ENCODE measurements around the gene IL3RA.
"Not testable (repeated sequence)": the region's sequence is repeated elsewhere in the genome, so short reads cannot be mapped to it uniquely, and the experiment has no call there.

IL3RA gene

DNA sequence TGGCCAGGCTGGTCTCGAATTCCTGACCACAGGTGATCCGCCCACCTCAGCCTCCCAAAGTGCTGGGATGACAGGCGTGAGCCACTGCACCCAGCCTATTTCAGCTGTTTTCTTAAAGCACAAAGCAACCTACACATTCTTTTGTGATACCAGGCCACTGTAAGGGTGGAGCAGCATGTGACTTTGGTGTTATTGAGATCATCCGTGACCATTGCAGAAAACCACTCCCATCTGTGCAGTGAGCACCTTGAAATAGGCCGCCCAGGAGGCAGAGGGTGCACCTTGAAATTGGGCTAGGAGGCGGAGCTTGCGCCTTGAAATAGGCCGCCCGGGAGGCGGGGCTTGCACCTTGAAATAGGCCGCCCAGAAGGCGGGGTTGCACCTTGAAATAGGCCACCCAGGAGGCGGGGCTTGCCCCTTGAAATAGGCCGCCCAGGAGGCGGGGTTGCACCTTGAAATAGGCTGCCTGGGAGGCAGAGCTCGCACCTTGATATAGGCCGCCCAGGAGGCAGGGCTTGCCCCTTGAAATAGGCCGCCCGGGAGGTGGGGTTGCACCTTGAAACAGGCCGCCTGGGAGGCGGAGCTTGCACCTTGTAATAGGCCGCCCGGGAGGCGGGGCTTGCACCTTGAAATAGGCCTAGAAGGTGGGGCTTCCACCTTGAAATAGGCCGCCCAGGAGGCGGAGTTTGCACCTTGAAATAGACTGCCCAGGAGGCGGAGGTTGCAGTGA lies 64.3 kb downstream of the IL3RA start:
- Histone ChIP-seq H4K91ac (ENCODE audit: low read depth, low read length) (no peak overlapping the region), H4K8ac (ENCODE audit: low read depth, low read length) (no peak overlapping the region), H3K4me3 (ENCODE audit: low read depth, low read length) (no peak overlapping the region), H2AFZ (ENCODE audit: insufficient read depth, low read length, poor library complexity) (no peak overlapping the region), H4K12ac (ENCODE audit: low read depth, low read length) (no peak overlapping the region), H3K36me3 (ENCODE audit: control insufficient read depth in 1 of 2, insufficient read depth in 2 of 2, low read length in 2 of 2) (peaks cover 38 to 50% of the 10 kb centered on the region in 2 experiments), H2BK12ac (ENCODE audit: low read length) (no peak overlapping the region), H2AK5ac (ENCODE audit: low read length) (no peak overlapping the region), H3K9ac (ENCODE audit: low read length) (no peak overlapping the region), H3K27me3 (ENCODE audit: insufficient read depth, low read length) (no peaks in the 10 kb centered on the region), H3K4ac (ENCODE audit: low read depth, low read length) (no peak overlapping the region), H3K14ac (ENCODE audit: low read length) (no peak overlapping the region), H3K18ac (ENCODE audit: low read length) (no peak overlapping the region), H2BK120ac (ENCODE audit: insufficient read depth, low read length, poor library complexity) (no peak overlapping the region), H3K79me1 (ENCODE audit: low read length) (no peaks in the 10 kb centered on the region), H3K4me1 (ENCODE audit: control insufficient read depth in 1 of 2, insufficient read depth in 2 of 2, low read length in 2 of 2) (no peaks in the 10 kb centered on the region), H3K27ac (ENCODE audit: low read depth, low read length) (no peak overlapping the region), H3K79me2 (ENCODE audit: control insufficient read depth, insufficient read depth, low read length, poor library complexity) (no peaks in the 10 kb centered on the region), H2BK5ac (ENCODE audit: low read depth, low read length, poor library complexity) (no peak overlapping the region), H3K9me3 (ENCODE audit: insufficient read depth, low read depth, low read length) (no peaks in the 10 kb centered on the region), H3K23ac (ENCODE audit: low read length) (no peak overlapping the region), H3K4me2 (ENCODE audit: low read length) (no peak overlapping the region)
- no peak for DNase-seq
- no CpG with 5 or more reads among the region's 27 CpGs for WGBS (ENCODE audit: extremely low coverage, insufficient coverage, insufficient read length)

DNA sequence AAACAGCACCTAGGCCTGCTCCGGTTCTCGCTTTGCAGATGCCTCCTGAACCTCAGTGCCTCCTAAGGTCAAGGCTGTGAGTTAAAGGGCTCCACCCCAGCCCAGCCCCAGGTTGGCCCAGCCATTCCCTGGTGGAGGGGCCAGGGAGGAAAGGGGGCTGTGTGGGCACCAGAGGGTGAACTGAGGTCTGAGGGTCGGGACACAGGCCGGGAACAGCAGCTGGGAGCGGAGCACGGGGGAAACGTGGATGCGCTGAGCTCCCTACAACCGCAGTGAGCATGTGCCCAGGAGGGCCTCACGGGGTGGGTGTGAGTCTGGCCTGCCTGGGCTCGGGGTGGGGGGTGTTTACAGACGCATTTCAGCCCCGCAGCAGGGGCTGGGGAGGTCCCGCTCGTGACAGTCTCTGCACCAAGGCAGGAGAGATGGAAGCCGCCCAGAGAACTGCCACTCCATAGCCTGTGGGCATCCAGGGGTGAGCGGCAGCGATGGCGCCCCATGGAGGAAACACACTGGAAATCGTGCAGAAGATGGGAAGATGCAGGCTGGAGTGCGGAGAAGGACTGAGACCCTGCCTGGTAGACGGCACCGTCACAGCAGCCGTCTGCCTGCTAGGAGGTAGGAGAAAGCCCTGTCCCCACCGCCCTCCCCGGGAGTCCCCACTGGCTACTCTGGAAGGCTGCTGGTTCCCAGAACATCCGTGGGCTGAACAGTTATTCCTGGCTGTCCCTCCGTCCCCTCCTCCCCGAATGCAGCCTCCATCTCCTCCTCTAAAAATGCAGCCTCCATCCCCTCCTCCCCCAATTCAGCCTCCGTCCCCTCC lies 65.2 kb downstream of the IL3RA start:
- no CpG with 5 or more reads among the region's 30 CpGs for WGBS (ENCODE audit: extremely low coverage, insufficient coverage, insufficient read length)
- Histone ChIP-seq H3K79me1 (ENCODE audit: low read length) (no peaks in the 10 kb centered on the region), H3K9me3 (ENCODE audit: insufficient read depth, low read depth, low read length) (no peaks in the 10 kb centered on the region), H4K91ac (ENCODE audit: low read depth, low read length) (no peak overlapping the region), H3K9ac (ENCODE audit: low read length) (no peak overlapping the region), H3K27ac (ENCODE audit: low read depth, low read length) (no peak overlapping the region), H3K27me3 (ENCODE audit: insufficient read depth, low read length) (no peaks in the 10 kb centered on the region), H2BK5ac (ENCODE audit: low read depth, low read length, poor library complexity) (no peak overlapping the region), H4K8ac (ENCODE audit: low read depth, low read length) (no peak overlapping the region), H3K36me3 (ENCODE audit: control insufficient read depth in 1 of 2, insufficient read depth in 2 of 2, low read length in 2 of 2) (peaks cover 34 to 56% of the 10 kb centered on the region in 2 experiments), H3K4me2 (ENCODE audit: low read length) (no peak overlapping the region), H2AFZ (ENCODE audit: insufficient read depth, low read length, poor library complexity) (no peak overlapping the region), H2BK120ac (ENCODE audit: insufficient read depth, low read length, poor library complexity) (no peak overlapping the region), H3K23ac (ENCODE audit: low read length) (no peak overlapping the region), H2BK12ac (ENCODE audit: low read length) (no peak overlapping the region), H2AK5ac (ENCODE audit: low read length) (no peak overlapping the region), H3K18ac (ENCODE audit: low read length) (no peak overlapping the region), H3K4ac (ENCODE audit: low read depth, low read length) (no peak overlapping the region), H3K14ac (ENCODE audit: low read length) (no peak overlapping the region), H3K4me1 (ENCODE audit: control insufficient read depth in 1 of 2, insufficient read depth in 2 of 2, low read length in 2 of 2) (no peaks in the 10 kb centered on the region), H3K4me3 (ENCODE audit: low read depth, low read length) (no peak overlapping the region), H3K79me2 (ENCODE audit: control insufficient read depth, insufficient read depth, low read length, poor library complexity) (no peaks in the 10 kb centered on the region), H4K12ac (ENCODE audit: low read depth, low read length) (no peak overlapping the region)
- no peak for DNase-seq

- H3K36me3 ChIP-seq (ENCODE audit: control insufficient read depth in 1 of 2, insufficient read depth in 2 of 2, low read length in 2 of 2) = peaks cover 33 to 66% of the 10 kb centered on the region in 2 experiments
- no peak overlapping the region for H4K91ac ChIP-seq (ENCODE audit: low read depth, low read length)
- DNase-seq = no peak
- H3K4me2 ChIP-seq (ENCODE audit: low read length) = no peak overlapping the region
- no peaks in the 10 kb centered on the region for H3K79me1 ChIP-seq (ENCODE audit: low read length)
- no peak overlapping the region for H3K4ac ChIP-seq (ENCODE audit: low read depth, low read length)
- no peaks in the 10 kb centered on the region for H3K9me3 ChIP-seq (ENCODE audit: insufficient read depth, low read depth, low read length)
- no peaks in the 10 kb centered on the region for H3K4me1 ChIP-seq (ENCODE audit: control insufficient read depth in 1 of 2, insufficient read depth in 2 of 2, low read length in 2 of 2)
- H2BK5ac ChIP-seq (ENCODE audit: low read depth, low read length, poor library complexity) = no peak overlapping the region
- no peak overlapping the region for H3K4me3 ChIP-seq (ENCODE audit: low read depth, low read length)
- H3K27ac ChIP-seq (ENCODE audit: low read depth, low read length) = no peak overlapping the region
- H3K79me2 ChIP-seq (ENCODE audit: control insufficient read depth, insufficient read depth, low read length, poor library complexity) = no peaks in the 10 kb centered on the region
- H3K23ac ChIP-seq (ENCODE audit: low read length) = no peak overlapping the region
- no peak overlapping the region for H2BK12ac ChIP-seq (ENCODE audit: low read length)
- no CpG with 5 or more reads among the region's 10 CpGs for WGBS (ENCODE audit: extremely low coverage, insufficient coverage, insufficient read length)
- no peak overlapping the region for H4K12ac ChIP-seq (ENCODE audit: low read depth, low read length)
- no peak overlapping the region for H2BK120ac ChIP-seq (ENCODE audit: insufficient read depth, low read length, poor library complexity)
- H3K27me3 ChIP-seq (ENCODE audit: insufficient read depth, low read length) = no peaks in the 10 kb centered on the region
- H3K18ac ChIP-seq (ENCODE audit: low read length) = no peak overlapping the region
- H3K14ac ChIP-seq (ENCODE audit: low read length) = no peak overlapping the region
- H2AK5ac ChIP-seq (ENCODE audit: low read length) = no peak overlapping the region
- no peak overlapping the region for H2AFZ ChIP-seq (ENCODE audit: insufficient read depth, low read length, poor library complexity)
- no peak overlapping the region for H3K9ac ChIP-seq (ENCODE audit: low read length)
- H4K8ac ChIP-seq (ENCODE audit: low read depth, low read length) = no peak overlapping the region
Observed at GRCh38 chrX:1403228-1403627, 66.6 kb downstream of the IL3RA start.

DNA sequence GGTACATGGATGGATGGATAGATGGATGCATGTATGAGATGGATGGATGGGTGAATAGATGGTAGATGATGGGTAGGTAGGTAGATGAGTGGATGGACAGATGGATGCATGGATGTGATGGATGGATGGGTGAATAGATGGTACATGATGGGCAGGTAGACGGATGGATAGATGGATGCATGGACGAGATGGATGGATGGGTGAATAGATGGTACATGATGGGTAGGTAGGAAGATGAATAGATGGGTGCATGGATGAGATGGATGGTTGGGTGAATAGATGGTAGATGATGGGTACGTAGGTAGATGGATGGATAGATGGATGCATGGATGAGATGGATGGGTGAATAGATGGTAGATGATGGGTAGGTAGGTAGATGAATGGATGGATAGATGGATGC lies 67.3 kb downstream of the IL3RA start:
- H3K36me3 ChIP-seq (ENCODE audit: control insufficient read depth in 1 of 2, insufficient read depth in 2 of 2, low read length in 2 of 2) = peaks cover 27 to 62% of the 10 kb centered on the region in 2 experiments
- not testable (repeated sequence) for DNase-seq; H3K27me3 ChIP-seq (ENCODE audit: insufficient read depth, low read length); H2AFZ ChIP-seq (ENCODE audit: insufficient read depth, low read length, poor library complexity); H3K4me2 ChIP-seq (ENCODE audit: low read length); H3K4me1 ChIP-seq (ENCODE audit: control insufficient read depth in 1 of 2, insufficient read depth in 2 of 2, low read length in 2 of 2); H3K79me2 ChIP-seq (ENCODE audit: control insufficient read depth, insufficient read depth, low read length, poor library complexity); H2BK5ac ChIP-seq (ENCODE audit: low read depth, low read length, poor library complexity); H4K12ac ChIP-seq (ENCODE audit: low read depth, low read length); H3K27ac ChIP-seq (ENCODE audit: low read depth, low read length); H2BK120ac ChIP-seq (ENCODE audit: insufficient read depth, low read length, poor library complexity); H3K9me3 ChIP-seq (ENCODE audit: insufficient read depth, low read depth, low read length); H3K4me3 ChIP-seq (ENCODE audit: low read depth, low read length); H3K9ac ChIP-seq (ENCODE audit: low read length); H3K4ac ChIP-seq (ENCODE audit: low read depth, low read length); H3K14ac ChIP-seq (ENCODE audit: low read length); H4K91ac ChIP-seq (ENCODE audit: low read depth, low read length); H2AK5ac ChIP-seq (ENCODE audit: low read length); H3K18ac ChIP-seq (ENCODE audit: low read length); H3K79me1 ChIP-seq (ENCODE audit: low read length); H4K8ac ChIP-seq (ENCODE audit: low read depth, low read length); H3K23ac ChIP-seq (ENCODE audit: low read length); H2BK12ac ChIP-seq (ENCODE audit: low read length)
- 100% methylated on average over 2 of the region's 3 CpGs for WGBS (ENCODE audit: extremely low coverage, insufficient coverage, insufficient read length)
